Measurements from ENCODE around the gene LRRC53.

- no peak for TF ChIP-seq CTCF (IDR thresholded peaks at IDR 0.05)
- no peak for TF ChIP-seq POLR2AphosphoS5 (IDR thresholded peaks at IDR 0.05)
These were observed 40.9 kb downstream of the LRRC53 start for GRCh38 chr1:74471470-74471869.
